Measurements from ENCODE around the gene CTAGE9. TPM values are rescaled to one million over a fixed set of nuclear protein-coding genes. Genes with fewer than 3 reads are reported as not detected.

The CTAGE9 gene
- total RNA-seq, 1 donor from 2014 or later, result not detected

- peak; percentile 73 to 96 for DNase-seq (ENCODE audit: low read depth in 2 of 2)
Observed at GRCh38 chr6:131669891-131670290, 40.9 kb downstream of the CTAGE9 start.

- no peak for DNase-seq (ENCODE audit: low read depth in 2 of 2)
Observed at GRCh38 chr6:131663578-131664165, 47.1 kb downstream of the CTAGE9 start.

DNA sequence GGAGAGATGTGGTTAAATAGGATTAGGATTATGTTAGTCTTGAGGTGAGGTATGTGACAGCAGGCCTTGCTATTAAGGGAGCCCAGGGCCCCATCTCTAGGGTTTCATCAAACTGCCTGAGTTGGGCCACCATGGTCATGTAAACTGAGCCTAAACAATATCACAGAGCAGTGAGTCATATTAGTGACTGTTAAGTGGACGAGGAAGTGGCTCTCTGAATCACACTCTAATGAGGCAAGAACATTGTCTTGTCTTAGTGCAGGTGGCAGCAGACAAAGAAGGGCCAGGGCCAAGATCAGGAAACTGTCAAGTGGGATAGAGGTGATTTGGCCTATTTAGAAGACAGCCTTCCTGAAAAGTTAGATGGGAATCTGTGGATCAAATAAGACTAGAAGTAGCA lies 50.6 kb downstream of the CTAGE9 start:
- DNase-seq (ENCODE audit: low read depth in 2 of 2), result peak in 1 of 2 donors; percentile 78

Other genes with a start within 250 kb of the CTAGE9 start
- not detected in 2 replicates for gene ARG1, start 137.8 kb downstream of the CTAGE9 start, total RNA-seq
- 24.4 and 35.1 TPM in 2 replicates for gene MED23, start 82.8 kb downstream of the CTAGE9 start, total RNA-seq
- 0.22 and 0.40 TPM in 2 replicates for gene ENPP3, start 73.7 kb downstream of the CTAGE9 start, total RNA-seq
- gene OR2A4, start 9.6 kb downstream of the CTAGE9 start, total RNA-seq, result not detected in 2 replicates
- gene ENPP1, start 97.0 kb upstream of the CTAGE9 start, total RNA-seq, result 0.22 and 0.40 TPM in 2 replicates
- gene CCN2, start 240.4 kb upstream of the CTAGE9 start, total RNA-seq, result 191 and 265 TPM in 2 replicates